GM21390 (cell line): ENCODE measurements around the gene ABCC4.

Experiments
- ATAC-seq: cut with Tn5 transposase; IDR thresholded peaks from one replicate; pipeline ENCODE4 v1.9.1; 2021; ENCODE audit not compliant: unreplicated experiment

The ABCC4 gene

GRCh38 chr13:95261956-95262355, 39.3 kb downstream of the ABCC4 start:
- no peak for ATAC-seq

GRCh38 chr13:95260031-95260525, 41.2 kb downstream of the ABCC4 start:
- peak; percentile 45 for ATAC-seq

DNA sequence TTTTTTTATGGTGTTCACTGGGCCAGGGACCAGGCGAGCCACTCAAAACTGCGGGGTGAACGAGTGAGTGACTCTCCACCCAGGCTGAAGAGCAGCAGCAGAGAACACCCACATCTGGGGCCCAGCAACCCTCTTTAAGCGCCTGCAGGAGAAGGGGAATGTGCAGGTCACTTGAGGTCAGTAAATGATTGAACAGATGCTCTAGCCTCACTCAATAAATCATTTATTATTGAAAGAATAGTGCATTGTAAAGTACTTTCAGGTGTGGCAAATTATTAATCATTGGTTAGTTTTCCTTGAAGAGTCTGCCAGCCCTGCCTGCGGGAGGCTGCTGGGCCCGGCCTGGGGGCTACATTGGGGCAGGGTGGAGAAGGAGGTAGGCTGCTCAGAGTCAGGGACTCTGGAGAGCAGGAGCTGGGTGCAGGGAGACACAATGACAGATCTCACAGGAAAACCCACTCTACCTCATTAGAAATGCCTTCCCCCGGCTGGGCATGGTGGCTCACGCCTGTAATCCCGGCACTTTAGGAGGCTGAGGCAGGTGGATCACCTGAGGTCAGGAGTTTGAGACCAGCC, 42.5 kb downstream of the ABCC4 start:
- peak; percentile 29 for ATAC-seq

GRCh38 chr13:95258098-95258497, 43.2 kb downstream of the ABCC4 start:
- ATAC-seq: no peak

GRCh38 chr13:95256091-95256490, 45.2 kb downstream of the ABCC4 start:
- no peak for ATAC-seq

DNA sequence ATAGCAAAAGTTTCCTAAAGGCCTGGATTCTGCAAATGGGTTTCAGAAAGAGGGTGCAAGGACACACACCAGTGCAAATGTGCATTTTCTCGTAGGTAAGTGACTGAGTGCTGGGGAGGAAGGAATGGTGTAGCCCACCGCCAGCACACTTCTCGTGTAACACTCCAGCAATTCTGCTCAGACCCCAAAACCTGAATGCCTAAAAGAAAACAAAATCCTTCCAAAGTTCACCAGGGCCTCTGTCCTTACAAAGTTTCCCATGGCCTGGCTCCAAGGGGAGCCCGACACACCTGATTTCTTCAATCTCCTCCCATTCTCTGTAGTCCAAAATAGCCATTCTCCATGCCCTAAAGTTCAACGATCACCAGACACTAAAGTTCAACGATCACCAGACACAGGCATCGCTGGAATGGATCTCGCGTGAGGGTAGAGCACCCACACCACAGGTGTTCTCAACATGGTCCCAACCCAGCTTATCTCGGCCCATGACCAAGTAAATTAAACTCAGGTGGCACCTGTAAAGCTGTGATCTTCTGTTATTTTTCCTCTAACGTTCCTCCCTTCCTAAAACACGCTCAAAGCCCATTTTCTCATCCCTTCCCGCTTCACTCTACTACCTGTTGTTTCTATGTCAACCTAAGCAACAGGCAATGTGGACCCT, 46.0 kb downstream of the ABCC4 start:
- ATAC-seq: no peak

- no peak for ATAC-seq
Measured at GRCh38 chr13:95254339-95254738, 46.9 kb downstream of the ABCC4 start.

GRCh38 chr13:95253033-95253432, 48.2 kb downstream of the ABCC4 start:
- no peak for ATAC-seq

DNA sequence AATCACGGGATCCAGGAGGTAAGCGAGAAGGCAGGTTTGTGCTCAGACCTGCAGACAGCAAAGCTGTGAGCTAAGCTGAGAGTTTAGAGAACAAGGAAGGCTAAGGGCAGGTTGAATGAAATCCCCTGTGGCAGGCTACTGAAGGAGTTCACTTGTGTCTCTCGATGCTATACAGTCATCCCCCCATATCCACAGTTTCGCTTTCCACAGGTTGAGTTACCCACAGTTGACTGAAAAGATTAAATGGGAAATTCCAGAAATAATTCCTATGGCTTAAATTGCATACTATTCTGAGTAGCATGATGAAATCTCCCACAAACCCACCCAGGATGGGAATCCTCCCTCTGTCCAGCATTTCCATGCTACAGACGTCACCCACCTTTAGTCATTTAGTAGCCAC, 49.6 kb downstream of the ABCC4 start:
- ATAC-seq: peak; percentile 42

- ATAC-seq: peak; percentile 52
Measured at GRCh38 chr13:95250961-95251360, 50.3 kb downstream of the ABCC4 start.

DNA sequence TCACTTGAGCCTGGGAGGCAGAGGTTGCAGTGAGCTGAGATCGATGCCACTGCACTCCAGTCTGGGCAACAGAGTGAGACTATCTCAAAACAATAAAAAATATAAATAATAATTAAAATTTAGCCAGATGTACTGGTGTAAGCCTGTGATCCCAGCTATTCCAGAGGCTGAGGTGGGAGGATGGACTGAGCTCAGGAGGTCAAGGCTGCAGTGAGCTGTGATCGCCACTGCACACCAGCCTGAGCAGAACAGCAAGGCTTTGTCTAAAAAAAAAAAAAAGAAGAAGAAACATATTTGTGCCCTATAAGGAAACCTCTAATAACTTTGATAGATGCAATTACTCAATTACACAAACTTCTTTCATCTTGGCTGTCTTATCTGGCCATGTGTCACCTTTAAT, 52.3 kb downstream of the ABCC4 start:
- ATAC-seq: no peak

GRCh38 chr13:95247852-95248251, 53.4 kb downstream of the ABCC4 start:
- no peak for ATAC-seq

DNA sequence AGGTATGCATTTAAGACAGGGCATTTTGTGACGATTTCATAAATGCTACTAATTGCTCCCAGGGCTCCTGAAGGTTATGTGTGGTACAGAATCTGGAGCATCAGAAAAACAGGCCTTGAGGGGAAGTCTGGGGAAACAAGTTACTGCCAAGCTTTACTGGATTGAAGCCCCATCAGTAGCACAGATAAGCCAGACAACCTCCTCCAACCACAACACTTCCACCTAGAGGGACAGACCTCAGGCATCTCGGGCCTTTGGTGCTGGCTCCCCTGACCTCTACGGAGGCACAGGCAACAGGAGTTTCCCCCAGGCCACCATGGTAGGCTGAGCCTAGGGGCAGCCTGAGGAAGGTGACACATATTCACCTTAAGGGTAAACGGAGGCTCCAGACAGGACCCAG, 54.1 kb downstream of the ABCC4 start:
- ATAC-seq: no peak

- ATAC-seq: no peak
Measured at GRCh38 chr13:95246292-95247082, 54.8 kb downstream of the ABCC4 start.

- no peak for ATAC-seq
Measured at GRCh38 chr13:95245071-95245470, 56.2 kb downstream of the ABCC4 start.

GRCh38 chr13:95243207-95243606, 58.0 kb downstream of the ABCC4 start:
- no peak for ATAC-seq

DNA sequence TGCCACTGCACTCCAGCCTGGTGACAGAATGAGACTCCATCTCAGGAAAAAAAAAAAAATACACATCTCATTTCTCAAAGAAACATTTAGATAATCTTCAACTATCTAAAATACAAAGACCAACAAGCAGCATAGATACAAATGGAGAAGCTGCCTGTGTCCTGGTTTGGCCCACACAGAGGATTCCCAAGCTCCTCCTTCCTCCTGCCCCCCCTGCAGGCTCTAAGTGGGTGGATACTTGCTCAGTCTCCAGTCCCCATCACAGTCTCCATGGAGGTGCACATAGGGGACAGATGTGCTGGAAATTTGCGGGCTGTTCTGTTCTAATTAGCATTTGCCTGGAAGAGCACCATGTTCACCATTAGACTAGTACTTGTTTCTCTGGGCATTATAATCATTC, 59.9 kb downstream of the ABCC4 start:
- ATAC-seq: no peak

DNA sequence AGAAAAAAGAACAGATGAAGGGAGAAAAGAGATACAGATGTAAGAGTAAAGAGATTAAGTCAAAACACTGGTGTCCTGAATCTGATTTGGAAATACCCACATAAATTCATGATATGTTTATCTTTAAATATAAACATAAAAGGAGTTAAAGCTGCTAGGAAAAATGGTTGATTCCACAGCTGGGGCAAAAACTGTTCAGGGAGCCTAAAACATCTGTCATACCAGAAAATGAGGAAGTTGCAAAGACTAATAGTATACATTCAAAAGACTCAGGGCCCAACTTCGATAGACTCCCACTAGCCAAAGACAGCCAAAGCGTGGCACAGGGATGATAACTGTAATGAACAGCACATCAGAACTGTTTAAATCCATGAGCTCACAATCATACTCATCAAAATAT, 62.0 kb downstream of the ABCC4 start:
- ATAC-seq: peak; percentile 60

- ATAC-seq: no peak
Measured at GRCh38 chr13:95237310-95237870, 63.9 kb downstream of the ABCC4 start.

GRCh38 chr13:95236774-95237173, 64.5 kb downstream of the ABCC4 start:
- no peak for ATAC-seq

- no peak for ATAC-seq
Measured at GRCh38 chr13:95235974-95236373, 65.3 kb downstream of the ABCC4 start.
